COLO829 (cell line): ENCODE results near the gene IL36RN.

Source experiments
- DNase-seq: peaks from one replicate; pipeline ENCODE4 v3.0.0; 2012; ENCODE audit warnings: low spot score

IL36RN gene

DNA sequence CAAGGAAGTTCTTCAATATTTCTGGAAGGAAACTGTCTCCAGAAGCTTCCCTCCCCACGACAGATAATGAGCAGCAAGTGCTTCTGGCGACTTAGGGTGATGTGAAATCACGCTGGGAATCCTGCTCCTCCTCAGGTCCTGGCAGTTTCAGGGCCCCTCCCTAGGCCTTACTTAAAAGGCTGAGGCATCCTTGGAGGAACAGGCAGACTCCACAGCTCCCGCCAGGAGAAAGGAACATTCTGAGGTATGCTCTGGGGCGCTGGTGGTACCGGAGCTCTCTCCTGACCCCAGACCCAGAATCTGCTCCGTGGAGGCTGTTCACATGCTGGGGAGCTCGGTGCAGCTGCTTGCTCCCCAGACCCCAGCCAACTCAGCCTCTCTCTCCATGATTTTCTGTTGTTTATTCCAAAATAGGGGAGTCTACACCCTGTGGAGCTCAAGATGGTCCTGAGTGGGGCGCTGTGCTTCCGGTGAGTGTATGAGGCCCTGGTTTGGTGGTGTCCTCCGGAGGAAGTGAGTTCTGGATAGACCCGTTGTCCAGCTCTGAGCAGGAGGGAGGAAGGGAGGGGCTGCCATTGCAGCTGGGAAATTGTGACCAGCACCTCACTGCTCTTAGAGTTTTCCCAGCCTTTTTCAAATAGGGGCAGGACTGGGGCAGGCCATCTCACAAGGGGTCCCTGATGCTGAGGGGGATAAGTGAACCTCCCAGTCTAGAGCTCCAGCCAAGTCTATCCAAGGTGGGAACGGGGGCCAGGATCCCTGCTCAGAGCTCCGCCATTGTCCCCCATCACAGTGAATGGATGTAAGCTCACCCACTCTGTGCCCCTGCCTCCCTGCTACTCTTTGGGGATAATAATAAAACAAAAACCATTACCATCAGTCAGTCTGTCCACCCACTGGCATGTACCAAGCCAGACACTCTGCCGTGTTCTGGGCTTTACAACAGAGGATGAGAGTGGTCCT is at the start of gene IL36RN:
TSS of gene IL36RN (plus strand) at position 201 of the 963 bp plus-strand sequence. CDS start at position 442, 241 bp downstream.
- DNase-seq, result no peak

DNA sequence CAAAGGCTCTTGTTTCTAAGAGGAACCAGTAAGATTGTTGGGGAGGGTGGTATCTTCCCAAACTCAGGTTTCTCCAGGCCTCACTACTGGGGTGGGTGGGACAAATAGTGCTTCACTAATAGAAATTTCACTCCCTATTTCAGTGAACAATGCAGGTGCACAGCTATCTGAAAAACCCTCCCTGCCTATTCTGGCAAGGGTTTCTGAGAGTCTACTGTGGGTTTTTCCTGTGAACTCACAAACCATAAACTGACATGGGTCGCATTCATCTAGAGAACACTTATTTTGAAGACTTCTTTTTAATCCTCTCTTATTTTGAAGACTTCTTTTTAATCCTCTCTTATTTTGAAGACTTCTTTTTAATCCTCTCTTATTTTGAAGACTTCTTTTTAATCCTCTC is 49.4 kb upstream of the IL36RN start:
- no peak for DNase-seq

DNA sequence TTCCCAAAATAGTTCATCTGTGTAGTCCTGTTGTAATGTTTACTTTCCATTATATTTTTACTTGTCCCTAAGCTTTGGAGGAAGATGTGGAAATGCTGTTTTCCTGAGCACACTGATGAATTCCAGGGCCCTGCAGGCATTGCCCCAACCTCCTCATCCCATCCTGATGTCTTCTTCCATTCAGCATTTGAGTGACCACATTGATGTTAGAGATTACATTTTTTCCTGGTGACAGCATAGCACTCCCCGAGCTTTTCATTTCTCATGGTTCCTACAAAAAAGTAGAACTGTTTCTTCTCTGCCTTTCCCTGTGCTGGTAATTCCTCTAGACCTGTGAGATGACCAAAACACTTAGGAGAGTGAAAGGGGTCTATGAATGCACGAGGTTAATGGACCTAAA is 48.9 kb upstream of the IL36RN start:
- no peak for DNase-seq

DNA sequence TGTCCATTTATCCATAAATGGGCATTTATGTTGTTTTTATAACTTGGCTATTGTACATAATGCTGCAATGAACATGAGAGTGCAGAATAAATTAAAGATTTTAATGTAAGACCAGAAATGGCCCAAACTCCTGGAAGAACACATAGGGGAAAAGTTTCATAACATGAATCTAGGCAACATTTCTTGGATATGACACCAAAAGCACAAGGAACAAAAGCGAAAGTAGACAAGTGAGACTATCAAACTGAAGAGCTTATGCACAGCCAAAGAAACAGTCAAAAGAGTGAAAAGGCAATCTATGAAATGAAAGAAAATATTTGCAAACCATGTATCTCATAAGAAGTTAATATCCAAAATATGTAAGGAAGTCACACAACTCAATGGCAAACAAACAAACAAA is 47.9 kb upstream of the IL36RN start:
- no peak for DNase-seq

DNA sequence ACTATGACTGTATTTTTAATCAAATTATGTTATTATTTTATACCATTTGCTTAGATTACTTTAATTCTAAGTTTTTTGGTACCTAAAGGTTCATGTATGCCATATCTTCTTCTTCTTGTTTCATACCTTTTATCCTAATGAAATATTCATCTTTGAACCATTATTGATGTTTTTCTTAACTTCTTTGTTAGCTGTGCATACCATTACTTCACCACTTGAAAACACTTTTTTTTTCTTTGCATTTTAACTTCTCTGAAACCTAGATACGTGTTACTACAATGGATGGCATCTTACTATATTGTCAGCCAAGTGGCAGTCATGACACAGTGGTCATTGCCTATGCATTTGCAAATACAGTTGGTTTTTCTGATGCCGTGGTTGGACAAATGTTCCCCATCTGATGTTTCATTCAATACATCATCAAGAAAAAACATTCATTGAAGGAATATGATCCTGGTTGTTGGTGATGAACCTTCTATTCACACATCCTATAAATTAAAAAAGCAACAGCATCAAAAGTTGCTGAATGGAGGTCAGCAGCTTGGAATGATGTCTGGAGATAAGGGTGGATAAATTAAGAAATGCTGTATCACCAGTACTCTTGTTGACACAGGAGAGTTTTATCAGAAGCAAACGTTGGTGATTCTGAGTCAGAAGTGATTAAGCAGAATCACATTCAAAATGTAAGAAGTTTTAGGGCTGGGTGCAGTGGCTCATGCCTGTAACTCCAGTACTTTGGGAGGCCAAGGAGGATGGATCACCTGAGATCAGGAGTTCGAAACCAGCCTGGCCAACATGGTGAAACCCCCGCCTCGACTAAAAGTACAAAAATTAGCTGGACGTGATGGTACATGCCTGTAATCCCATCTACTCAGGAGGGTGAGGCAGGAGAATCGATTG is 46.3 kb upstream of the IL36RN start:
- DNase-seq, result no peak

DNA sequence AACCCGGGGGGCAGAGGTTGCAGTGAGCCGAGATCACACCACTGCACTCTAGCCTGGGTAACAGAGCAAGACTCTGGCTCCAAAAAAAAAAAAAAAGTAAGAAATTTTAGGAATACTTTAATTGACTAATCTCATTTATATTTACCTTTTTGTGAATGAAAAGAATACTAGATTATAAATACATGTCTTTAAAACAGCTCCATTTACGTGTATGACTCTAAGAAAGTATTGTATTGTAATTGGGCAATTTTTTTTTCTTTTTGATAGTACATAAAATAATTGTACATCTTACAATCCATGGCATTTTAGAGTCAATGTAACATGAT is 45.7 kb upstream of the IL36RN start:
- DNase-seq, result no peak

DNA sequence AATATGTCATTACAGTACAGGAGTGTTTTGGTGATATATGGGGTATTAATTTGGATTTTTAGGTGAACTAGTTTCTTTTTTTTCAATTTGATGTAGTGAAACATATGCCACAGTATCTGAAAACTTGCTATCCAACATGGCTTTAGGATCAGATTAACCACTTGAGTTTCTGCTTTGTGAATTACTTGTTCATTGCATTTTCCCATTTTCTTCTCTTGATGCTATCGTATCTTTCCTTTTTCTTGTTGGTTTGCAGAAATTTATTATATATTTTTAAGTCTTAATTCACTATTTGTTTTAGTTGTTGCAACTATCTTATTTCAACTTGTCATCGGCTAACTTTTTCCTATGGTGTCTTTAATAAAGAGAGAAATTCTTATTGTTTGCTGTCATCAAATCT is 44.9 kb upstream of the IL36RN start:
- DNase-seq, result no peak

DNA sequence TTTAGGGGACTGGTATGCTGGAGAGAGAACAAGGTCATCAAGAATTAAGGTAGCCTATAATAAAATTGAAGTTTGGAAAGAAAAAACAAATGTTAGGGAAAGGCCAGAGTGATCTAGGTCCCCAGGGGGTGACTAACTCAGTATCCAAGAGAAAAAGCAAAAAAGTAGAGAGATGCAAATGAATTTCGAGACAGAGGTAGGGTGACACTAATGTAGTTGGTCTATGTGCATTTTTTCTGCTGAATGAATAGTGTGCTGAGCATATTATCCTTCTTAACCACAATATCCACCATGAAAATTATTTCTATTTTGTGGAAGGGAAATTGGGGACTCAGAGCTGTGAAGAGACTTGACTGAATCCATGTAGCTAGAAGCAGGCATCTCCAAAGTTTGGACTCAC is 44.0 kb upstream of the IL36RN start:
- no peak for DNase-seq

DNA sequence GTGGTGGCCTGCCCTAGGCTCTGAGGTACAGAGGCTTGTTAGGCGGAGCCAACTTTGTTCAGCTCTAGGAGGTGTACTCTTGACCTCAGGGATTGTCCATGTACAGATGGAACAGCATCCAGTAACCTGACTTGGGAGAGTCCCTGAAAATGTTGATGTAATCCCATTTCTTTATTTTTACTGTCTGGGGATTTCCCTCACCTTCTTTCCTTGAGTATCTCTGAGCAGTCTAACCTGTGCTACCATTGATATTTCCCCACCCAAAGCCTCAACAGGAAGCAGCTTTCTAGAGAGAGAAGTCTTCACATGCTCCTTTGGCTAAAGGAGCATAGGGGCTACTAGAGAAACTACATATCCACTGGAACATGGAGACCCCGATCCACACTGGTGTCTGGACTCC is 43.3 kb upstream of the IL36RN start:
- DNase-seq, result no peak

DNA sequence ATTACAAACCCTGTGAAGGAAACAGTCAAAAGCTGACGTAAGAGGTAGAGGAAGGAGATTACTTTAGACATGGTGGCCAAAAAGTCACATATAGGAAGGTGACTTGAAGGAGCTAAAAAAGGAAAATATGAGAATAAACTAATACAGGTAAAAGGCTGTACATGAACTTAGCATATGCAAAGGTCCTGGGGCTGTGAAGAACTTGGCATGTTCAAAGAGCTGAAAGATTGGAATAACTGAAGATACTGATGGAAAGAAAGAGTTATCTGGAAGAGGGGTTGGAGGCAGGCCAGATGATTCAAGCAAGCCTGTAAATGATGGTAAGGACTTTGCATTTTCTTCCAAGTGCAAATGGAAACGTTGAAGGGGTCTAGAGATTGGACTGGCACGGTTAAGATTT is 40.5 kb upstream of the IL36RN start:
- DNase-seq, result no peak

DNA sequence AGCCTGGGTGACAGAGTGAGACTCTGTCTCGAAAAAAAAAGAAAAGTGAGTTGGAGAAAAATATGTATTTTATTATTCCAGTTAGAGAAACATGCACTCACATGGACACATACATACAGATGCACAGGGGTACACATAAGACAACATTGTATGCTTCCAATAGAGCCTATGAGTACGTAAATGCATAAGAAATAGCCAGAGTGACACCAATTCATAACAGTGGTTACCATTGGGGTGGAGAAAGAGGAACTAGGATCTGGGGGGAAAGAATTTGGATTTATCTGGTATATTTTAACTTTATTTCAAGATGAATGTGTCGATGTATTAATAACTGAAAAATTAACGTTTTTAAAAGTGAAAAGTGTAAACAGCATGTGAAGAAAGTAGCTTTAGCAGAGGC is 37.7 kb upstream of the IL36RN start:
- DNase-seq, result no peak

DNA sequence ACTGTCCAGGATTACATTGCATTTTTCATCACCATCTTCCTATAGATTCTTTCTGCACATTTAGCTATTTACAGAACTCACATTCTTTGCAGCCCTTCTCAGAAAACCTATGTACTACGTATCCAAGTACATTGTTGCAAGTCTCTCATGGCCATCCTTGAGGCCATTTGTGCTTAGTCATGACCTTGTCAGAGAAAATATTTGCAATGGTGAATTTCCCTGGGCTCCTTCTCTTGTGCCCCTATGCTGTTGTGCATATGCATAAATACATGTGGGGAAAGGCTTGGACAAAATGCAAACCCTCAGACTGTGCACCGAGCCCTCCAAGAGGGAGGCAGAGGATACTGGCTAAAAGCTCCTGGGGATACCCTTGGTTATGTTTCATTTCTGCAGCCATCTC is 34.2 kb upstream of the IL36RN start:
- DNase-seq, result no peak

DNA sequence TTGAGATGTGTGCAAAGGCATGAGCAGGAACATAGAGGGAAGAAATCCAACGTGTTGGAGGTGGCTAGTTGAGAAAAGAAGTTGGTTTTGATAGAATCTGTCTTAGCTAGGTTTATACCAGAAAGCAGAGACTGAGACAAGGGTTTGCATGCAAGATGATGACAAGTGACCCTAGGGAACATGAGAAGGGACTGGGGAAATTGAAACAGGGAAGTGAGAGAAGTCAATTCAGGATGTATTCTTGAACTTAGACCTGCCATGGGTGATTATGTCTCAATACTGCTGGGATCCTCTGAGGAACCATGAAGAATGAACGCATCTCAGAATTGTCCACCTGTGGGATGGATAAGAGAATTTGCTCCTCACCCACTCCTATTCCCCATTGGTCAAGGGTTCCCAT is 33.3 kb upstream of the IL36RN start:
- no peak for DNase-seq

DNA sequence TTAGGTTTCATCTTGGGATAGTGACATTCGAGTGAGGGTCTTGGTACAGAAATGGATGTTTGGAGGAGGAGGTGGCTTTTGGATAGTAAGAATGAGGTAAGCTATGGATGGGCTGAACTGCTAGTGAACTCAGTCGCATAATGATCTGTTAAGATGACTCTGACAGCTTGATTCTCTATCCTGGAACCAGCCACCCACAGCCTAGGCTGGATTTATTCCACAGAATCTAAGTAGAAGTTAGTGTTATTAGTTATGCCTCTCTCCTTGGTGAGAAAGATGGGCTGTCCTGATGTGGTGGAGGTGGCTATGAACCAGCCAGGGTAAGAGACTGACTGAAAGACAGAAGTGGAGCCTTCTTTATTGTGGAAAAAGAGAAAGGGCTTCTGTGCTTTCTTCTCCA is 31.3 kb upstream of the IL36RN start:
- no peak for DNase-seq

DNA sequence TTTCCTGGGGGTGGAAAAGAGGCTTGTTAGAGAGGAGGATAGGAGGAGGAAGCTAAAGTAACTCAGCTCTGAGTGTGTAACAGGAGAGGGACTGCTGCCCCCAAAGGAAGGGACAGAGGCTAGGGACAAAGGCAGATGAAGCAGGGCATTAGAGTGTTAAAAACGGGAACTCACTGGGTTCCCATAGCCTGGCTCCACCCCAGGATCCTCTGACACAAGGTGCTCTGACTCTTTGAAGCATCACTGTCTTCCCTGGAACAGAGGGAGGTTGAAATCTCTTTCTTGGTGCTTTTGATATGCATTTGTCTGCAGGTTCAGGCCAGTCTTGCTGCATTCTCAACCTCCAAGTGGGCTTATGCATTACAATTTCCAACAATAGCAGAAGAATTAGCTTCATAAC is 30.9 kb upstream of the IL36RN start:
- no peak for DNase-seq

DNA sequence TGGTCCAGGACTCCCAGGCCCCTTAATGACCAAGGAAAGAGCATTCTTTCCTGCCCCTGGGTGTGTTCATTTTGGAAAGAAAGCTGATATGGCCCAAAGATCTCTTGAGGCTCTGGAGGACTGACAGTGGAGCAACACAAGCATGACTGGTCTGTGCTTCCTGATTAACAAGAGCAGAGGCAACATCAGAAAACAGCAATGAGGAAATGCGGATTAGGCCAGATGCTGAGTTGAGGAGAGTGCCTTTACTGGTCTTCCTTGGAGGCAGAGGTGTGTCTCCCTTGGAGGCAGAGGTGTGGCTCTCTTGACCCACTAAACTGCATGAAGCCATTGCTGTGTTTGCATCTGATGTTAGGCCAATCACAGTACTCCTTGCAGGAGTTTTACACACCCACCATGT is 26.3 kb upstream of the IL36RN start:
- DNase-seq, result no peak

DNA sequence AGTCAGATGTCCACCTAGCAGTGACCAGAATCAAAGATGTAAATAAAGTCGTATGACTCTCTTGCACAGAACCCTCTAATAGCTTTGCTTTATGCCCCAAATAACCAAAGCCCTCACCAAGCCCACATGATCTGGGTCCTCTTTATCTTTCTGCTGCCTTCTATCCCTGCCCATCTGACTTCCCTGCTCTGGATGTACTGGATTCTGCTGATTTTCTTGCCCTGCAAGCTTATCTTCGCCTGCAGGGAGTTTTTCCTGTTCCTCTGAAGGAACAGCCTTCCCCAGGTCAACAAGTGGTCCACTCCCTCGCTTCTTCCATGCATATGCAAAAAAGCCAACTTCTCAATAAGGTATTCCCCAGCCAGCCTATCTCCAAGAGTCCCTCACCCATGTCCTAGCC is 25.0 kb upstream of the IL36RN start:
- DNase-seq, result no peak

DNA sequence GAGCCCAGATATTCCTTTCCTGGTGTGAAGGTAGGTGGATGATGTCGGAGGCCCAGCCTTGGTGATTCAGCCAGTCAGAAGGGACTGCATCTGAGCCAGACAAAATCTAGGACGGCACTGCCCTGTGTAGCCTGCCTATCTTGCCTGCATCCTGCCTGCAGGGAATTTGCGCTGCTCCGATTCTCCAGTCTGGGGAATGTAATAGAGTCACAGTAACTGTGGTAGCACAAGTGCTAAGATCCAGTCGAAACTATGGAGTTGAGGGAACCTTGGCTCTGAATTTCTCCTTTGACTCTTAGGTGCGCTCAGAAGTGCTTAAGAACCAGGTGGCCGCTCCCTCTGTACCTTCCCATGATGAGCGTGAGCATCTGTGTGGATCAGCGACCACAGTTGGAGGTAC is 22.2 kb upstream of the IL36RN start:
- DNase-seq, result no peak

DNA sequence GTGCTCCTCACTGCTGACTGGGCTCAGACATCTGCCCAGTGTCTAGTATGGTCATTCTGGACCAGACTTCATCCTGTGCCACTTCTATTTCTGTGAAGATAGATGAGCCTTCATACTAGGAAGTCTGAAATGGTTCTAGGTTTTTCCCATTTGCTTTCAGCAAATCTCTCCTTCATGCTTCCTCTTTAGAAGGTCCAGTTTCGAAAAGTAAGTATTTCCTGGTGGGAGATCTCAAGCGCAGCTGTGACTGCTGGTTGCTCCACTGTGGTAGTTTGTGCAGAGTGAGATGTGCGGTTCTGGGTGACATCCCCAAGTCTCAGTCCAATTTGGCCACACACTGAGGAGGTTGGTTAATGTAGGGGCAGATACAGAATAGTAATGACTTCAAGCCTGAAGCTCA is 20.7 kb upstream of the IL36RN start:
- no peak for DNase-seq

DNA sequence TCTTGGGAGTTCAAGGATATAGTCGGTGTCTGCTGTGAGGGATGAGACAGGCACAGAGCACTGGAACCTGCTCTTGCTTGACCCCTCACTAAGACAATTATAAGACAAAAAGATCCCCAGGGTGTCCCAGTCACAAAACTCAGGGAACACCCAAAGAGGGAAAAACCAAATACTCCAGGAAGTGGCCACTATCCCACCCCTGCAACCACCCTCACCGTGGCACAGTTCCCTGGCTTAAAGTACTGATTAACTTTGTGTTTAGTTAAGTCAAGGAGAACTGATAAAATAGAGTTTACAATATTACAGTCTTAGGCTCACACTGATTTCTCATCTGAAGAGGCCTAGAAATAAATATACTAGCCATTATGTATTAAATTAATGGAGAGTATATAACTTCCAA is 19.8 kb upstream of the IL36RN start:
- no peak for DNase-seq

DNA sequence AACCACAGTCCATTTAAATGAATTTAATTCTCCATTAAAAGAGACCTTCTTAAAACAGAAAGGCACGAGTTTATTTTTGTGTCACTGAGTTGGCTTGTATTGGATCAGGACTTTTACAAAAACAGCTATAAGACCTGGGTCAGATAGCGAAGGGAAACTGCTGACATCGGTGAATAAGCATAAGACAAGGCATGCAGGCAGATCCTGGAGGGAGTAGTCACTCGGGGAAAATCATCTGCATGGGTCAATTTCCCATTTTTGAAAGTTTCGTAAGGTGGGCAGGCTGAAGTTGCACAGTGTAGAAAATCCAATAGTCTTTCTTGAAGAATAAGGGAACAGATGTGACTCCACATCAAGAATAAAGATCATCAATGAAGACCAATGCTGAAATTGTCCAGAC is 19.3 kb upstream of the IL36RN start:
- no peak for DNase-seq

DNA sequence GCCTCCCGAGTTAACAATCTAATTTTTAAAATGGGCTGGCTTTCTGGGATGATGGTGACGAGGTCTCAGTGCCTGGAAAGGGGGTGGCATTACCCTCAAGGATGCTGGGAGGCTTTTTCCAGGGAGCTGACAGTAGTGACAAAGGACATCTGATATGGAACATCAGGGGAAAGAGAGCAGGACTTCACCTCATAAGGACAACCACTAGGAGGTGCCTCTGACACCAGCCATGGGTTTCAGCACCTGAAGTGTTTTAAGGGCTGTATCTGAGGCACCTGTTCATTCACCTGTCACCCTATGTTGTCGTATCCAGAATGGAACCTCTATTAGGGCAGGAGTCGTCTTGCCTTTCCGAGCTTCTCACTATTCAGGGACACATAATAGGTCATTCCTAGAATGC is 17.1 kb upstream of the IL36RN start:
- DNase-seq, result no peak

DNA sequence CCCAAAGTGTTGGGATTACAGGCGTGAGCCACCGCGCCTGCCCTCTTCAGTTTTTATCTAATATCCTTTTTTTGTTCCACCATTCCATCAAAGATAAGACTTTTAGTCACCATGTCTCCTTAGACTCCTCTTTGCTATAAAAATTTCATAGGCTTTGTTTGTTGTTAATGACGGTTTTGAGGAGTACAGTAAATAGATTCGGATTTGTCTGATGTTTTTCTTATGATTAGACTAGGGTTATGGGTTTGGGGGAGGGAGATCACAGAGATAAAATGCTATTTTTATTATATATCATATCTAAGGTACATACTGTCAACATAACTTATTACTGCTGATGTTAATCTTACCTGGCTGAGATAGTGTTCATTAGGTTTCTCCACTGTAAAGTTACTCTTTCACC is 12.5 kb upstream of the IL36RN start:
- no peak for DNase-seq
